ENCODE results near the gene MYO9A.

MYO9A gene

GRCh38 chr15:71997691-71998090, 120.3 kb downstream of the MYO9A start:
- peaks cover 27% of the 10 kb centered on the region for H3K36me3 ChIP-seq (ENCODE audit: low read depth)
- no peak overlapping the region for H3K4me3 ChIP-seq (ENCODE audit: severe bottlenecking)
- no peaks in the 10 kb centered on the region for H3K27me3 ChIP-seq (ENCODE audit: insufficient read depth, poor library complexity, severe bottlenecking)
- ATAC-seq (ENCODE audit: low read depth): no peak
- H3K4me1 ChIP-seq (ENCODE audit: insufficient read depth, poor library complexity, severe bottlenecking): no peaks in the 10 kb centered on the region
- no peak overlapping the region for H3K27ac ChIP-seq (ENCODE audit: poor library complexity, severe bottlenecking)
- no peak for DNase-seq (ENCODE audit: low spot score)
- H3K9me3 ChIP-seq (ENCODE audit: severe bottlenecking): peaks cover 4% of the 10 kb centered on the region
- no peak for TF ChIP-seq CTCF (IDR thresholded peaks at IDR 0.05; ENCODE audit: poor library complexity, severe bottlenecking)

- ATAC-seq (ENCODE audit: low read depth): no peak; the same call in 2 of the 3 replicates
- H3K4me1 ChIP-seq (ENCODE audit: insufficient read depth, poor library complexity, severe bottlenecking): peaks cover 6% of the 10 kb centered on the region
- H3K9me3 ChIP-seq (ENCODE audit: severe bottlenecking): no peaks in the 10 kb centered on the region
- peaks cover 16% of the 10 kb centered on the region for H3K36me3 ChIP-seq (ENCODE audit: low read depth)
- no peak overlapping the region for H3K27ac ChIP-seq (ENCODE audit: poor library complexity, severe bottlenecking)
- no peak overlapping the region for H3K4me3 ChIP-seq (ENCODE audit: severe bottlenecking)
- no peak for DNase-seq (ENCODE audit: low spot score)
- H3K27me3 ChIP-seq (ENCODE audit: insufficient read depth, poor library complexity, severe bottlenecking): no peaks in the 10 kb centered on the region
- TF ChIP-seq CTCF (IDR thresholded peaks at IDR 0.05; ENCODE audit: poor library complexity, severe bottlenecking): no peak
Measured at GRCh38 chr15:71975816-71976150, 142.2 kb downstream of the MYO9A start.

GRCh38 chr15:71974211-71974610, 143.7 kb downstream of the MYO9A start:
- TF ChIP-seq CTCF (IDR thresholded peaks at IDR 0.05; ENCODE audit: poor library complexity, severe bottlenecking): no peak

GRCh38 chr15:71973366-71973765, 144.6 kb downstream of the MYO9A start:
- Histone ChIP-seq H3K9me3 (ENCODE audit: severe bottlenecking) (no peaks in the 10 kb centered on the region), H3K4me1 (ENCODE audit: insufficient read depth, poor library complexity, severe bottlenecking) (peaks cover 6% of the 10 kb centered on the region), H3K27me3 (ENCODE audit: insufficient read depth, poor library complexity, severe bottlenecking) (no peaks in the 10 kb centered on the region), H3K4me3 (ENCODE audit: severe bottlenecking) (no peak overlapping the region), H3K36me3 (ENCODE audit: low read depth) (peaks cover 16% of the 10 kb centered on the region), H3K27ac (ENCODE audit: poor library complexity, severe bottlenecking) (no peak overlapping the region)
- ATAC-seq (ENCODE audit: low read depth): no peak
- no peak for DNase-seq (ENCODE audit: low spot score)
- no peak for TF ChIP-seq CTCF (IDR thresholded peaks at IDR 0.05; ENCODE audit: poor library complexity, severe bottlenecking)

More at GRCh38 chr15:71974211-71974610, 143.7 kb downstream of the MYO9A start:
- H3K36me3 ChIP-seq (ENCODE audit: low read depth): peaks cover 16% of the 10 kb centered on the region
- H3K4me1 ChIP-seq (ENCODE audit: insufficient read depth, poor library complexity, severe bottlenecking): peaks cover 6% of the 10 kb centered on the region
- H3K4me3 ChIP-seq (ENCODE audit: severe bottlenecking): no peak overlapping the region
- DNase-seq (ENCODE audit: low spot score) (no peak), ATAC-seq (ENCODE audit: low read depth) (no peak)
- H3K9me3 ChIP-seq (ENCODE audit: severe bottlenecking): no peaks in the 10 kb centered on the region
- H3K27ac ChIP-seq (ENCODE audit: poor library complexity, severe bottlenecking): no peak overlapping the region
- no peaks in the 10 kb centered on the region for H3K27me3 ChIP-seq (ENCODE audit: insufficient read depth, poor library complexity, severe bottlenecking)

GRCh38 chr15:71971905-71972304, 146.0 kb downstream of the MYO9A start:
- Histone ChIP-seq H3K4me1 (ENCODE audit: insufficient read depth, poor library complexity, severe bottlenecking) (peaks cover 6% of the 10 kb centered on the region), H3K9me3 (ENCODE audit: severe bottlenecking) (no peaks in the 10 kb centered on the region), H3K4me3 (ENCODE audit: severe bottlenecking) (no peak overlapping the region), H3K36me3 (ENCODE audit: low read depth) (0 out of 2 replicates have a peak, but pooled peaks cover 3% of the 10 kb centered on the region), H3K27me3 (ENCODE audit: insufficient read depth, poor library complexity, severe bottlenecking) (no peaks in the 10 kb centered on the region), H3K27ac (ENCODE audit: poor library complexity, severe bottlenecking) (no peak overlapping the region)
- DNase-seq (ENCODE audit: low spot score) (no peak), ATAC-seq (ENCODE audit: low read depth) (no peak)
- TF ChIP-seq CTCF (IDR thresholded peaks at IDR 0.05; ENCODE audit: poor library complexity, severe bottlenecking): no peak
